Glomerular endothelial cell (primary cell): ENCODE results near the gene SEMA4C. TPM values are rescaled to one million over a fixed set of nuclear protein-coding genes. Genes with fewer than 3 reads are reported as not detected.
"Not testable (repeated sequence)": the region's sequence is repeated elsewhere in the genome, so short reads cannot be mapped to it uniquely, and the experiment has no call there.

Experiments used
- DNase-seq: peaks from one replicate; pipeline ENCODE4 v3.0.0-alpha.2; 2011; ENCODE audit warnings: low read depth, low spot score; ENCODE audit errors: extremely low read depth
- total RNA-seq: library from RNA; depleted of rRNA; stranded (reverse); fragments of >200 nt; gene quantifications from 2 replicates; pipeline ENCODE4 v1.2.3, GENCODE V29; 2015

SEMA4C gene
- total RNA-seq, 1 donor from 2014 or later: 31.9 TPM

DNA sequence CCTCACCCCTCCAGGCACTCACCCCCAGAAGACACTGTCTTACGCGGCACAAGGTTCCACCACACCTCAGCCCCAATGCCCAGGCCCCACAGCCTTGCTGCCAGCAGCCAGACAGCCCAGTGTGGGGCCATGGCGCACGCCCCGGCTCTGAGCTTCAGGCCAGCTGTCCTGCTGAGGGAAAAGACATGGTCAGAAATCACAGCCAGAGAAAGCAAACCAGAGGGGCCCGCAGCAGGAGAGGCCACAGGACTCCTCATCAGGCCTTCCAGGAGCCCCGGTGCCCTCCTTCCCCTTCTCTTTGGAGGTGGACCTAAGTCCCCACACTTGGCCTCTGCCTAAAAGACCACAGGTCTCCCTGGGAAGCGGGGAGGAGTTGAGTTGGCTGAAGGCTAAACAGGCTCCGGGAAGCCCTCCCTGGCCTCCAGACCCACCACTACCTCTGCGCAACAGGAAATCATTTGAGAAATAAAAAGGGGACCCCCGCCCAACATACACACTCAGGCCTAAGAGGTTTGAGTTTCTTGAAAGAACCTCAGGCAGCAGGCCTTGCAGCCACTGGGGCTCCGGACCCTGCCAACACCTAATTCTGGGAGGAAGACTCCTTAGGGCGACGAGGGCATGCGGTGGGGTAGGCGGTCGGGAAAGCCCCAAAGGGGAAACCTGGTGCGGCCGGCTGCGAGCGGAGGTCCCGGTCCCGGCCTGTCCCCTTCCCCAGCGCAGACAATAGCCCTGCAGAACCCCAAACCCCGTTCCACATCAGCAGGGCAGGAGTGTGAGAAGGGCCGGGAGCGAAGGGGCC, 1.9 kb downstream of the SEMA4C start:
- no peak for DNase-seq

DNA sequence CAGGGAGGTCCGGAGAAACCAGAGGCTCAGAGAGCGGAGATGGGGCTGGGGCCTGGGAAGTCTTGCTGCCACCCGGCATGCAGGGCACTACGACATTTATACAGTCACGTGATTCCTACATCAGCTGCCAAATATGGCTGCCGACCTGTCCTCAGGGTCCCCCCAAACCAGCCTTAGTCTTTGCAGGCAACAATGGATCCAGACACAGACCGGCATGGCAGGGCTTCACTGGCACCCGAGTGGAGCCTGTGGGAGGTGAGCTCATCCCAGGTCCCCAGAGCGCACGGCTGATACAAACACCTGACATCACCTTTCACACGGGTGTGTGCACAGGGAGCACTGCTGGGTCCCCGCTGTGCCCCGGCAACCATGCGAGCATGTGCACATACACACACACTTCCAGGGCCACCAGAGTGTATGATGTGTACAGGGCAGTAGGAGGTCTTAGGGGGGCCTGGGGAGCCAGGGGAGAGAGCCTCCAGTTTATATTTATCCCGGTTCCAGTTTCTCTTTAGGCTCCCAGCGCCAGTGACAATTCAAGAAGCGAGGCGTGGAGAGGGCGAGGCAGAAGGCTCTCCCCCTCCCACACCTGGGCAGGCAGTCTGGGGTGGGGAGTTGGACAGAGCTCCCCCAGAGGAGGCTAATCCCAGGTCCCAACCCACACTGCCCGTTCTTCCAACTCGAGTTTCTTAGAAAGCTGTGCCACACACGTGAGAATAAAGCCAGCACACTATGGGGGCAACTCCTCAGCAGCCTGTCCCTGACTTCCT, 2.7 kb downstream of the SEMA4C start:
- no peak for DNase-seq

DNA sequence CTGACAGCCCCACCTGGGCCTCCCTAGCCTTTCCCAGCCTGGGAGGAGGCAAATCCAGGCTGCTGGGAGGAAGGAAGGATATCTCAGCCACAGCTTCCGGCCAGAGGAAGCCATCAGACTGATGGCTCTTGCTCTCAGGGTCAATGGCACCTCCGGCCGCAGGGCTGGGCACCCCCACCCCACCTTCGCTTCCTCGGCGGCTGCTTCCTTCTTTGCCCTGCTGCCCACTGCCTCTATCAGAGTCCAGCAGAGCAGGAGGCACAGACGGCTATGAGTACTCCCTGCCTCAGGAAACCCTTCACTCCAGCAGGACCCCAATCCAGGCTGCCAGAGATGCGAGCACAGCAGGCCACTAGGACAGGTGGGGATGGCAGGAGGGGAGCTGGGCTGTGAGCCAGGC, 3.3 kb downstream of the SEMA4C start:
- no peak for DNase-seq

DNA sequence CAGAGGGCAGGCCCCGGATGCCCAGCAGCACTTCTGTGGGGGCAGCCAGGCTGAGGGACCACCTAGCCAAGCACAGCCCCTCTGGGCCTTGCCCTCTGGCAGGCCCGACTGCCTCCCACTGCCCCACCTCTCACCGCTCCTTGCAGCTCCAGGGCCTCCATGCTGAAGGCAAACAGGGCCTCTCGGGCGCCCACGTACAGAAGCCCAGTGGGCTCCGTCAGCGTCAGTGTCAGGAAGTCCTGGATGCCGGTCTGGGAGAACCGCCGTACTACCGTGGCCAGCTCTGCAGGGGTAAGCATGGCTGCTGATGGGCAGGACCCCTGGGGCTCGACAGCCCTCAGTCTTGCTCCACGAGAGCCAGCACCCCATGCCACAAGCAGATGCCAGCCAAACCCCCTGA, 3.7 kb downstream of the SEMA4C start:
- DNase-seq: no peak

DNA sequence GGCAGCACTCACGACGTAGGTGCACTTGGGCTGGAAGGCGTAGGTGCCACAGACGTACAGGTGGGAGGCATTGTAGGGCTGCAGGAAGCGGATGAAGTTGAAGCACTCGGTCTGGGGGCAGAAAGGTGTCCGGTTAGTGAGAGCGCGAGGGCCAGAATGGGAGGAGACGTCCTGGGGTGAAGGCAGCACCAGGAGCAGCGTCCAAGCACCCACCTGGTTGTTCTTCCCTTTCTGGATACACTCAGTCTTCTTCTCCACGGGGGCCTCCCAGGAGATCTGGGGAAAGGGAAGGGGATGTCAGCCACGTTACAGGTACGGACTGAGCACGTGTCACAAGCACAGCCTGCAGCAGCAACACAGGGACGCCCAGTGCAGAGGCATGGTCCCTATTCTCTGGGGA, 4.2 kb downstream of the SEMA4C start:
- no peak for DNase-seq

DNA sequence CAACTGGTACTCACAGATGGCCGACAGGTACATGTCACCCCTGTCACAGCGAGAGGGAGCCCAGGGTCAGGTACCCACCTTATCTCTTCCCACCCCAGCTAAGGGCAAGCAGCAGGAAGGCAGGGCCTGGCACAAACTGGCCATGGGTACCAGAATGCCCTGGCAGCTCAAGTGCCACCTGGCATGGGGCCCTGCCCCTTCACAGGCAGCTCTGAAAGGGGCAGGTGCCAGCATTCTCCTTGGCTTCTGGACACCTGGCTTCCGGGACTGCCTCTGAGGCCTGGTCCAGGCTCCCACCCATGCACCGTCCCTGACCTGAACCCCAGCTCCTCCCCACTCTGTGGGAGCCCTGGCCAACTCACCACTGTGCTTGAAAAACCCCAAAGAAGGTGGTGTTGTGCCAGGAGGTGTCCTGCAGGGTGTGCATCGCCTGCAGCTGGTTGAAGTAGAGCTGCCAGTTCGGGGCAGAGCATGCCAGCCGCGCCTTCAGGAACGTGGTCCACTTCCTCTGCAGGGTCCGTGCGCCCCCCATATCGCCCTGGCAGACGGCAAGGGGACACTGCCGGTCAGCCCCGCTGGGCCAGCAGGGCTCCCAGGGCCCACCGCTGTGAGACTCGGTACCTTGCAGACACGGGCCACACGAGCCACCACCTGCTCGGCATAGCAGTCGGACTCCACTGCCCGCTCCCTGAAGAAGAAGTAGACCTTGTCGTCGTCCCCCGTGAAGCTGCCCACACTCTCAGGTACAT, 5.4 kb downstream of the SEMA4C start:
- no peak for DNase-seq

DNA sequence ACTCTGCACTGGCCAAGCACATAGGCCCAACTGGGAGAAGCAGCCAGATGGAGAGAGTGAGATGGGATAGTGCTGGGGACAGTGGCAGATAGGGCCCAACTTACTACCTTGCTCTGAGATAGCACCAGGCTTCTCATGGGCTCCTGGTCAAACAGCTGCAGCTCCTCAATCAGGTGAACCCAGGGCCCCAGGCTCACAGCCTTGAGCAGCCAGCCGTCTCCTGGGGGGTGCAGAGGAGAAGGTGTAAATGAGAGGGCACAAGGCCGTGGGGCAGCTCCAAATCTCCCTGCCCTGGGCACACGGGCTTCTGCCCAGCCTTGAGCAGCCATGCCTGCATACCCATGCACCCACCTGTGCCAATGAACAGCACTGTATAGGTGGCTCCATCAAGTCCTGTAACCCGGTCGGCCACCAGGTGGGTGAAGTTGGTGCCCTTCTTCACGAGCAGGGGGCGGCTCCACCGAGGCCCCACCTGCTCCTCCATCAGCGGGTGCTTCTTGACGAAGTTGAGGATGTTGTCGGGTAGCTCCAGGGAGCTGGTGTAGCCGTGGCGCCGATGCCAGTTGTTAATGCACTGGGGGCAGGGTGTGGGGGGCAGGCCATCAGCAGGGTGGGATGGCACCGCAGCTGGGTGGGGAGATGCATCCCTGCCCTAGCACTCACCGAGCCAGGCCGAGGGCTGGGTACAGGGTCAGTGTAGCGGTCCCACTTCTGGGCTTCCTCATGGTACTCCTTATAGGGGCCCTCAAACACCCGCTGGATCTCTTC, 6.1 kb downstream of the SEMA4C start:
- no peak for DNase-seq

DNA sequence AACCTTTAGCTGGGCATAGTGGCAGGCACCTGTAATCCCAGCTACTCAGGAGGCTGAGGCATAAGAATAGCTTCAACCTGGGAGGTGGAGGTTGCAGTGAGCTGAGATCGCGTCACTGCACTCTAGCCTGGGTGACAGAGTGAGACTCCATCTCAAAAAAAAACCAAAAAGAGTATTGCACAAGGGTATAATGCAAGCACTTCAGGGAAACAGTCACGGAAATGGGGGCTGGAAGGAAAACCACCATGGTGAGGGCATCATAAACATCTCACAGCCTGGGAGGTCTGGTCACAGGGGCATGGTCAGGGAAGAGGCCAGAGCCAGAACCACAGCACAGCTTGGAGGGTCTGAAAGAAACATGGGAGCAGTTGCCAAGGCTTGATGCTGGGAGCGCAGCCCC, 6.8 kb downstream of the SEMA4C start:
- not testable (repeated sequence) for DNase-seq

DNA sequence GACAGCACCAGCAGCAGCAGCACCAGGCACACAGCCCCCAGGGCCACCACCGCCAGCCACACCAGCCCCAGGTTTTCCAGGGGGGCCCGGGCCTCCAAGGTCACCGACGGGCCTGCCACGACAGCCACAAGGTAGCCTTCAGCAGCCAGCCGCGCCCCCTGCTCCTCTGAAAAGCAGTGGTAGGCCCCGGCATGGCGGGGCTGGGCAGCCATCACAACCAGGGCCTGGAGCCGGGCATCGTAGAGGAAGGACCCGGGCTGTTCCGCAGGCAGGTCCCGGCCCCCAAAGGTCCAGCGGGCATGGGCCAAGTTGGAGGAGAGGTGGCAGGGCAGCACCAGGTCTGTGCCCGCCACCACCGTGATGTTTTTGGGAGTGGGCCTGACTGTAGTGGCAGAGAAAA, 8.8 kb downstream of the SEMA4C start:
- no peak for DNase-seq

DNA sequence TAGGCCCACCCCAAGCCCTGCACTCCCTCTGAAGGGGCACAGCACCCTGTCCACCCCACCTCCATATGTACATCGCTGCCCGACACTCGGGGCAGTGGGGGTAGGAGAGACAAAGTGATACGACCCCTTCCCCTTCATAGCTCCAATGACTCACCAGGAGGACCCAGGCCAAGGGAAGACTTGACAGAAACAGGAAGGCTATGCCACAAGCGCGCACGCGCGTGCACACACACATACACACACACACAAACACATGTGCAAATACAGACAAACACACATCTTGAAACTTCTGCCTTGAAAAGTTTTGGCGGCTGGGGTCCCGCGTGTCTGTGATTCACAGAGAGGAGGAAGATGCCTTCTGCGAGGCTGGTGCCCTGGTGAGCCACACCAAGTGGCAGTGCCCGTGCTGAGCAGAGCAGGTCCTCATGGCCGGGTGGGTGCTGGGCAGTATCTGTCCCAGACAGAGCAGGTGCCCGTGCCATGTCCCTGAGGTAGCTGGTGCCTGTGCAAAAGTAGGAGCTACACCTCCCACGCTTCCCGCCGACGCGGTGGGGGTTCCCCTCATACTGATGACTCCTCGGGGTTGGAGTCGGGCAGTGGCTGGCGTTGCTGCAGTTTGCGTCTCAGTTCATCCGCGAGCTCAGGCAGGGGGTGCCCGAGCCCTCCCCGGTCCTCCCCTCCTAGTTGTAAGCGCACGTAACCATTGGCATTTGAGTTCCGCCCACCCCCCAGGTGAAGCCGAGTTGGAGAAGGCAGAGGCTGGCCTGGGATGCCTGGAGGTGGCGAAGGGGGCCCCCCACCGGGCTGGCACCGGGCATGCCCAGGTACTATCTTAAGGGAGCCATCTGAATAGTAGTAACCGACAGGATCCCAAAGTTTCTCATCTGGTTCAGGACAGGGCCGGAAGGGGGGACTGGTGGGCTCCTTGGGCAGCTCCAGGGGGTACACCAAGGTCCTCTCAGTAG, 9.5 kb downstream of the SEMA4C start:
- no peak for DNase-seq

DNA sequence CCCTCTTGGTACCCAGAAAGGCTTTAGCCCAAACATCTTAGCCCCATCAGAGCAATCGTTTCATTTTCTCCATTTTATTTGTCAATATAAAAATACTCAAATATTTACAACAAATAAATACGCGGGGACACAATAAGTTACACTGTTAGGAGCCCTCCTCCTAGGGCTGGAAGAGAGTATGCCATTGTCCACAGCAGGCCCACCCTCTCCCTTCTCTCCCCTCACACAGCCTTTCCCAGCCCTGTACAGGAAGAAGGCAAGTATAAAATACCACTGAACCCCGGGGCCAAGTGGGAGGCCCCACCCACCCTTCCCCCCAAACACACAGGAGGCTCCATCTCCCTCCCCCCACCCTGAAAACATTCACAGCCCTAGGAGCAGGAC, 10.2 kb downstream of the SEMA4C start:
- no peak for DNase-seq

DNA sequence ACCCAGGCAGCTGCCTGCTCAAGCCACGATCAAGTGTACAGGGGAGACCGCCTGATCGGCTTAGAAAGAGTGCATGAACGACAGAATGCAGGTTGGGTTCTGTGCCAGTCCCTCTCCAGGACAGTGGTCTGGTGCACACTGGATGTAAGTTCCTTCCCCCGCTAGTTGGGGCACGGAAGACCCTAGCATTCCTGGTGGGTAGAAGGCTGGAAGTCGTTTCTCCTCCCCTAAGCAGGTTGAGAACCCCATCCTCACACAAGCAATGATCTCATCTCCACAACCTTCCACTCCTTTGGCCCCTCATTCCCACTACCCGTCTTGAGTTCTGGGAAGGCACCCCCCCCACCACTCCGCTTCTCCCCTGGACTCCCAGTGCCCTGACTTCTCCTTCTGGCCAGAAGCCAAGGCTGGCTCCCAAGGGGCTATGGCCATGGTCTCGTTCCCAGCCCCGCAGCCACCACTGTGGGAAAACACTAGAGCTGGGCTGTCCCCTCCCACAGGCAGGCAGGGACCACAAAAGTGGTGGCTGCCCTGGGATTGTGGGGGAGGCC, 10.7 kb downstream of the SEMA4C start:
- DNase-seq: no peak

DNA sequence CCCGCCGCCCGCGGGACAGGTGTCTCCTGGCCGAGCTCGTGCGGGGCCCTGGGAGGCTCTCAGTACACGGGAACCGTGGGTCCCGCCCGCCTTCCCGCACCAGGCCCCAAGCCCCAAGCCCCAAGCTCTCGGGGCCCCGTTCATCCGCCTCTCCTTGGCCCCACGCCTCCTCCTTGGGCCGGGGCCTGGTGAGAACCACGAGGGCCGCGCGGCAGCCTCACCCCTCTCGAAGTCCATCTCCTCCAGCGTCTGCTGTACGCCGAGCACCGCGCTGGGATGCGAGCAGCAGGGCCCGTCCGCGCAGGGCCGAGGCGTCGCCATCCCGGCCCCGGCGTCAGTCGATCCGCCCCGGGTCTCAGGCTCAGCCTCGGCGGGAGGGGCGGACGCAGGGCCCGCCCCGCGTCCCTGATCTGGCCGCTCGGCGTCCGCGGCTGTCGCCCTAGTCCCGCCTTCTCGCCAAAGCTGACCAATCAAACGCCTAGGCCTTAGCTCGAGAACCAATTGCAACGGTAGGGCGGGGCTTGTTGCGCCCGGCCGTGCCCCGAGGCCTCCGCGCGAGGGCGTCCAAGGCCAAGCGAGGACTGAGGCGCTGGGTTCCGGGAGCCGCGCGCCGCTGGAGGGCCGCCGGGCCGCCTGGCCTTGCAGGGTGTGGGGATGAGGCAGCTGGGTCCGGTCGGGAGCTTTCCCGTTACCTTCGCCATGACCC, 12.1 kb downstream of the SEMA4C start, which contains the start of gene ANKRD39:
Gene ANKRD39, minus strand, starts transcription at position 350 of the 706 bp plus-strand sequence. Its CDS starts 29 bp downstream, at position 321.
- DNase-seq: peak; percentile 85

DNA sequence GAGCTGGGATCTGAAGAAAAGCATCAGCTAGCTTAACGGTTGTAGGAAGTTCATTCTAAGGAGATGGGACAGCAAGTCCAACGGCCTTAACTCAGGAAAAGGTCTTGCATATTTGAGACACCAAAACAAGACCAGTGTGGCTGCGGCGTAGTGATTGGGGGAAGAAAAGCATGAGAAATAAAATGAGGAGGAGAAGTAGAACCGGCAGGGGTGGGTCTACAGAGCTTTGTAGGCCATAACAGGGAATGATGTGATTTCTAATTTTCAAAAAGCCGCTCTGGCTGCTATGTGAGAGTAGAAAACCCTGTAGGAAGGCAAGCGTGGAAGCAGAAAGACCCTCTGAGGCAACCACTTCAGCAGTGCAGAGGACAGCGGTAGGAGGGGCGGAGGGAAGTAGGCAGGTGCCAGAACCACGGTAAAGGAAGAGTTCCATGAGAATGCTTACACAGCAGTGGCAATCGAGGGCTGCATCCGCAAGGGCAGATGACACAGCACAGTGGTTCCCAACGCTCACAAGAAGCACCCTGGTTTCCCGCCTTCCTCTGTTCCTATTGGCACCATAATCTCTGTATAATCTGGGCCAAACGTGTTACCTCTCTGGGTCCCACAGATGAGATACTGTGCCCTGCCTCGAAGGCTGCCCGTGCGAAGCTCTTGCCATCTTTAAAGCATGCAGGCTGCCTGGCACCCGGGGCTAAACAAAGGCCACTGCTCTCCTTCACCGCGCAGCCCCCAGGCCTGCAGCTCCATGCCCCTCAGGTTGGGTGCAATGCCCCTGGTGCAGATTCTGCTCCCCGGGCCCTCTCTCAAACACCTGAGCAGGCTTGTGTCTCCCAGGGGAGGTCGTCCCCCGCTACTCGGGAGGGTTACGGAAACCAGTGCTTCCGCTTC, 12.9 kb downstream of the SEMA4C start:
- DNase-seq: no peak

DNA sequence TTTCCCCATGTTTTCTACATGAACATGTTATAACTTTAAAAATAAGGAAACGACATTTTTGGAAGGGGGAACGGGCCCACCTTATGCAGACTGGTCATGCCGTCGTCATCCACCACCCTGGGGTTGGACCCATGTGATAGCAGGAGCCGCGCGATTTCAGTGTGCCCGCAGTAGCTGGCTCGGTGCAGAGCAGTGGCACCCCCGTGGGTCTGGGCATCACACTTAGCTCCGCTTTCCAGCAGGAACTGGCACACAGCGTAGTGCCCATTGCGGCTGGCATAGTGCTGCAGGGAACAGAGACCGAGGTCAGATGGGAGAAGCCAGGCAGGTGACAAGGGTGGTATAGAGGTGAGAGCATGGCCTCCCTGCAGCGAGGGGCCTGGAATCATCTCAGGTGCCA, 16.6 kb downstream of the SEMA4C start:
- no peak for DNase-seq

DNA sequence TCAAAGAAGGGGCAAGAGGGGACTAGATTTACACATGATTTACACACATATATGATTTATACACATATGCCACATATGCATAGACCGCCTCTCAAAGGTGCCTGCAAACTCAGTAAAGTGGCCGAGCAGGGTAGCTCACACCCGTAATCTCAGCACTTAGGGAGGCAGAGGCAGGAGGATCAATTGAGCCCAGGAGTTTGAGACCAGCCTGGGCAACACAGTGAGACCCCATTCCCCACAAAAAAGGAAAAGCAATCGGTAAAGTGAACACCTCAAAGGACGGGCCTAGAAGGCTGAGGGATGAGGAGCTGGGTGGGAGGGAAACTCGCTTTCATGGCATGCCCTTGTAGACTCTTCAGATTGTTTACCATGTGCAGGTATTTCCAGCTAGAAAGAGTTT, 17.2 kb downstream of the SEMA4C start:
- DNase-seq: no peak

DNA sequence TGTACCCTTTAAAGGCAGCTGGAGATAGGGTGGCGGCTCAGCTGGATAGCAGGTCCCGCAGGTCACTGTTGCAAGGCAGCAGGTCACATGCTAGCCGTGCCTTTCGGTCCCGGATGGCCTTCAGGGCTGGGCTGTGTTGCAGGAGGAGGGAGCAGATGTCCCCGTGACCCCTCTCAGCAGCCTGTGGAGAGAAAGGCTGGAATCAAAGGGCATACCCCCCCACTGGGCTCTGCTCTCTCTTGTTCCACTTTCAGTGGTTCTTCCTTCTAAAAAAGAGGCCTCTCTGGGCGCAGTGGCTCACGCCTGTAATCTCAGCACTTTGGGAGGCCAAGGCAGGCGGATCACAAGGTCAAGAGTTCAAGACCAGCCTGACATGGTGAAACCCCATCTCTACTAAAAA, 21.6 kb downstream of the SEMA4C start:
- DNase-seq: no peak

DNA sequence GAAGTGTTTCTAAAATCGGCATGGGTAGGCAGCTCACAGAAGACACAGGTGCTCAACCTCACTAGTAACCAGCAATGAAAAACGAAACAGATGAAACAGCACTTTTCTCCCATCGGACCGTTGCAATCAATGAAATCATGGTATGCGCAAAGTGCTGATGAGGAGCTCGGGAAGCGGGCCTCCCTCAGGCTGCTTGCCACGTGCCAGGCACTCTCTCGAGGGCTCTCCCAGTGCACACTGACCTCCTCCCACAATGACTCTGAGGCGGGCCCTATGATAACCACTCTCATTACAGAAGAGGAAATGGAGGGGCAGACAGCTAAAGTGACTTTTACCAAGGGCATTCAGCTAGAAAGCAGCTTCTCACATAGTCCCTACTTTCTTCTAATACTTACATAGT, 22.3 kb downstream of the SEMA4C start:
- DNase-seq: no peak
